ENCODE data around the gene MTFMT.

MTFMT gene

DNA sequence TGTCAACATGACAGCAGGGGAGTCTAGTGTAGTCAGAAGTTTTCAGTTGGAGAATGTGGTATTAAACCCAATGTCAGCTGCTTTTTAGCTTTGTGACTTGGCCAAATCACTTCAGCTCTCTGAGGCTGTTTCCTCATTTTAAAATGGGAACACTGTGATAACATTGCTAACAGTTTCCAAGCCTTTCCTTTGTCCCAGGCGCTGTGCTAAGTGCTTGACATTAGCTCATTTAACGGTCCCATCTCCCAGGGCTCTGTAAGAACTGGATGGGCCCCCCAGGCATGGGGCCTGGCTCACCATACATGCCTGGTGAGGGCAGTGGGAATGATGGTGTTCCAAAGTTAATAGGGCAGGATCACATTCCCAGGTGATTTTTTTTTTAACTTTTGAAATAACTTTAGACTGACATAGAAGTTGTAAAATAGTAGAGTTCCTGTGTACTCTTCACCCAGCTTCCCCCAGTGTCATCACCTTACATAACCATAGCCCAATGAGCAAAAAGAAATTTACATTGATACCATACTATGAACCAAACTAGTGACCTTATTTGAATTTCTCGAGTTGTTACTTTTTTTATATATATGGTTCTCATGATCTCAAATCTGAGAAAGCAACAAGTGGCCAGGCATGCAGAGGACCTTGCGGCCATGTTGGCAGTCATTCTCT lies 30.6 kb upstream of the MTFMT start:
- no peak overlapping the region for H3K4me3 ChIP-seq (ENCODE audit: low read depth, low read length)
- TF ChIP-seq, protein P1, sequence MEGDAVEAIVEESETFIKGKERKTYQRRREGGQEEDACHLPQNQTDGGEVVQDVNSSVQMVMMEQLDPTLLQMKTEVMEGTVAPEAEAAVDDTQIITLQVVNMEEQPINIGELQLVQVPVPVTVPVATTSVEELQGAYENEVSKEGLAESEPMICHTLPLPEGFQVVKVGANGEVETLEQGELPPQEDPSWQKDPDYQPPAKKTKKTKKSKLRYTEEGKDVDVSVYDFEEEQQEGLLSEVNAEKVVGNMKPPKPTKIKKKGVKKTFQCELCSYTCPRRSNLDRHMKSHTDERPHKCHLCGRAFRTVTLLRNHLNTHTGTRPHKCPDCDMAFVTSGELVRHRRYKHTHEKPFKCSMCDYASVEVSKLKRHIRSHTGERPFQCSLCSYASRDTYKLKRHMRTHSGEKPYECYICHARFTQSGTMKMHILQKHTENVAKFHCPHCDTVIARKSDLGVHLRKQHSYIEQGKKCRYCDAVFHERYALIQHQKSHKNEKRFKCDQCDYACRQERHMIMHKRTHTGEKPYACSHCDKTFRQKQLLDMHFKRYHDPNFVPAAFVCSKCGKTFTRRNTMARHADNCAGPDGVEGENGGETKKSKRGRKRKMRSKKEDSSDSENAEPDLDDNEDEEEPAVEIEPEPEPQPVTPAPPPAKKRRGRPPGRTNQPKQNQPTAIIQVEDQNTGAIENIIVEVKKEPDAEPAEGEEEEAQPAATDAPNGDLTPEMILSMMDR (IDR thresholded peaks at IDR 0.05; ENCODE audit: insufficient read depth, low read depth, low read length, missing control alignments) = no peak
- no peak for DNase-seq (ENCODE audit: low read depth)

DNA sequence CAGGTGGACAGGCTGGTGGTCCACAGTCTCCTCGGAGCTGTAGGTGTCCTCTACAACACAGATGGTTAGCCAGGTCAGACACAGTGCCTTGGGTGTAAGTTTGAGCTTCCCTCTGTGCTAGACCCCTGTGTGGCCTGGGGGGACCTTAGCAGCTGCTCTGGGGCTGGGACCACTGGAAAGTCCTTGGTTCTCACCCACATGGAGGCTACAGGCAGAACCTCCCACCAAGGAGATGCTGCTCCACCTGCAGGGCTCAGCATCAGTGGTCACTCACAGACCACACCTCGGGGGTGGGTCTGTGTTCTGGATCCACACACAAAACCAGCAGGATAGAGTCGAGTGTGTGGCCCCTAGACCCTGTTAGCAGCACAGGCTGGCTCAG lies 29.9 kb upstream of the MTFMT start:
- DNase-seq (ENCODE audit: low read depth) = no peak
- TF ChIP-seq, protein P1 (IDR thresholded peaks at IDR 0.05; ENCODE audit: insufficient read depth, low read depth, low read length, missing control alignments) = no peak
- no peak overlapping the region for H3K4me3 ChIP-seq (ENCODE audit: low read depth, low read length)

DNA sequence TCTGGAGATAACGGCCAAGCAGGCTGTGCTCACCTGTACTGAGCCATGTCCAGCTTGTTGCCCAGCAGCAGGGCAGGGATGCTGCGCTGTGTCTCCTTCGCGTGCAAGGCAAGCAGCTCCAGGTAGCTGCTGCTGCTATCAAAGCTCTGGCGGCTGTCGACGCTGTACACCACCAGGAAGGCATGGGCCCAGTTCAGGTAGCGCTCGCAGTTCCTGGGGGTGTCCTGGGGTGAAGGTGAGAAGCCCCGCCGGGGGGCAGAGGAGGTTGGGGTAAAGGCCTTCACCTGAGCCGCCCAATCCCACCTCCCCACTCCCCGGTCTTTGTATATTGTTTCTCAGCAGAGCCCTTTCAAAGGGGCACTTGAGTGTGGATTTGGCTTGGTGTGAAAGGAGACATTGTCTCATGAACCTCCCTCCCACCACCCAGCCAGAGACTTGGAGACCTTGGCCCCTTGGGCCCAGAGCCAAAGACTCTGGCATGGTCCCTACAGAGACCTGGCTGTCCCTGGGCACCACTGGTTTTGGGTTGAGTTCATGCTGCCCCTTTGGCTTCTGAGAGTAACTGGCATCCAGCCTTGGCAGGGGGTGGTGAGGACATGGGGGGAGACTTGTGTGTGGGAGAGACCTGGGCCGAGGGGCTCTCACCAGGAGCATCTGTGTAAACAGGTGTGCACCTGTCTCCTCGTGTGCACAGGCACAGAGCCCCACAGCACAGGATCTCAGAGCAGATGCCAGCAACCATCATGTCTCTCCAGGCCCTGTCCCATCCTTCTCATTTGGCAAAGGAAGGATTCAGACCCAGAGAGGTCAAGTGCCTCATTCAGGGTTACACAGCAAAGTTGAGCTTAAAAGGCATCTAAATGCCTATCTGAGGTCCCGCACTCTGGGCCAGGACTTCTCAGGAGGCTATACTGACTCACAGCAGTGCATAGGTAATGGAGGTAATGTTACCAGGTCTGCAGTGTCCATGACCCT lies 29.2 kb upstream of the MTFMT start:
- DNase-seq (ENCODE audit: low read depth) = no peak
- no peak overlapping the region for H3K4me3 ChIP-seq (ENCODE audit: low read depth, low read length)
- TF ChIP-seq, protein P1 (IDR thresholded peaks at IDR 0.05; ENCODE audit: insufficient read depth, low read depth, low read length, missing control alignments) = no peak

DNA sequence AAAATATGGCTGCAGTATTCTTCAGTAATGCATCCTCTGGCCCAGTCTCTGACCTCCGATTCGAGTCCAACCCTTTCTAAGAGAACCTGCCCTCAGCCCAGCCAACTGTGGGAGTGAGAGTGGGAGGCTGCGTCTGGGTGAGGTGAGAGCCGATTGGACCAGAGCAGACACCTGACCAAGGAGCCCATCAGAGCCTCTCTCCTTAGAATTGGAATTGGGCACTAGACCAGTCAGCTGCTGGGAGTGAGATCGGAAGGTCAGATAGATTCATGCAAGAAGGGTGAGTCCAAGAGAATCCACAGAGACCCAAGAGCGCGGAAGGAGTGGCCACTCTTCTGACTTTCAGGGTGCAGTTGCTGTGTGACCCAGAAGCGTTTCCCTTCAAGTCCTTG lies 28.1 kb upstream of the MTFMT start:
- no peak for DNase-seq (ENCODE audit: low read depth)
- TF ChIP-seq, protein P1 (IDR thresholded peaks at IDR 0.05; ENCODE audit: insufficient read depth, low read depth, low read length, missing control alignments) = no peak
- H3K4me3 ChIP-seq (ENCODE audit: low read depth, low read length) = no peak overlapping the region

DNA sequence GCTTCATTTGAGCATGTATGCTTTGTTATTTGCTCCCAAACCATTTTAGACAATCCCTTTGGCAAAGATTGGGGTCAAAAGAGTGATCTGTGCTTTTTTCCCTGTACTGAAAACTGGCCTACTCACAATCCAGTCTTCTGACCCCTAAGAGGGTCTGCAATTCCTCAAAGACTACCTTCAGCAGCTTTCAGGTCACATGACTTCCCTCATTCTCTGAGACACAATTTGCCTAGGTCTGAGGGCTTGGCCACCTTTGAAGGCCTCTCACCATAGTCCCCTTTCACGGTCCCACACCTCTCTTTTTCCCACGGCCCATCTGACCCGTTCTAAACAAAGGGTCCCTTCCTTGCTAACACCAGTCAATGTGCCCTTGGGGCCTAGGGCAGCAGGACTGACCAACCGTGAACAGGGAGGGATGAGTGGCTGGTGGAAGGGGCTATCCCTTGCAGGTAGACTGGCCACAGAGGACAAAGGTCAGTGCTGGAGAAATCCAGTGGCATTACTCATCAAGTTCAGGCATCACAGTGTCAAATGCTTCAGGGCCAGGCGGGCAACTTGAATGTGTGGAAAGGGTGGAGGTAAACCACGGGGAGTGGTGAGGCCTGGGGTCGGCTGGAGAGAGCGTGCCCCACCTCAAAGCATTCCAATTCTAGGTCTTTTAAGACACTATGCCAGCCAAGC lies 27.6 kb upstream of the MTFMT start:
- H3K4me3 ChIP-seq (ENCODE audit: low read depth, low read length) = no peak overlapping the region
- DNase-seq (ENCODE audit: low read depth) = no peak
- TF ChIP-seq, protein P1 (IDR thresholded peaks at IDR 0.05; ENCODE audit: insufficient read depth, low read depth, low read length, missing control alignments) = no peak

DNA sequence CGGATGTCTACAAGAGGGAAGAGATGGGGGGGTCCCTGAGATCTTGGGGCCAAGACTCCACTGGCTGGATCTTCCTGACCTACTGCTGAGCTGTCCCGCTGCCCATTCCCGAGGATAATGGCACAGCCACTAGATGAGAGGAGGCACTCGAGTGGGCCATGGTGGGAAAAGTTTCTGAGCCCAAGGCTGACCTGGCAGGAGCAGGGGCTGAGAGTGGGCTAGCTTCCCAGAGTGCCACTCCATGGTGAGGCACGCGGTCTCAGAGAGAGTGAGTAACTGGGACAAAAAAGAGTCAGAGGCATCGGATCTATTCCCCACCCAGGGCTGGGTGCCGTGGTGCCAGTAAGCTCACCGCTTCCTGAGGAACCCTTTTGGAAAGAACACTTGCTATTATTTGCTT lies 26.7 kb upstream of the MTFMT start:
- no peak for DNase-seq (ENCODE audit: low read depth)
- TF ChIP-seq, protein P1 (IDR thresholded peaks at IDR 0.05; ENCODE audit: insufficient read depth, low read depth, low read length, missing control alignments) = no peak
- no peak overlapping the region for H3K4me3 ChIP-seq (ENCODE audit: low read depth, low read length)

All from GM12865 (cell line).